ENCODE data around the gene EFL1. TPM values are rescaled to one million over a fixed set of nuclear protein-coding genes. Genes with fewer than 3 reads are reported as not detected.
A peak's percentile ranks its signal among the peaks of the same experiment; 100 is the strongest.

EFL1 gene
- total RNA-seq, 1 experiment from 2014 or later: 26.5 TPM

DNA sequence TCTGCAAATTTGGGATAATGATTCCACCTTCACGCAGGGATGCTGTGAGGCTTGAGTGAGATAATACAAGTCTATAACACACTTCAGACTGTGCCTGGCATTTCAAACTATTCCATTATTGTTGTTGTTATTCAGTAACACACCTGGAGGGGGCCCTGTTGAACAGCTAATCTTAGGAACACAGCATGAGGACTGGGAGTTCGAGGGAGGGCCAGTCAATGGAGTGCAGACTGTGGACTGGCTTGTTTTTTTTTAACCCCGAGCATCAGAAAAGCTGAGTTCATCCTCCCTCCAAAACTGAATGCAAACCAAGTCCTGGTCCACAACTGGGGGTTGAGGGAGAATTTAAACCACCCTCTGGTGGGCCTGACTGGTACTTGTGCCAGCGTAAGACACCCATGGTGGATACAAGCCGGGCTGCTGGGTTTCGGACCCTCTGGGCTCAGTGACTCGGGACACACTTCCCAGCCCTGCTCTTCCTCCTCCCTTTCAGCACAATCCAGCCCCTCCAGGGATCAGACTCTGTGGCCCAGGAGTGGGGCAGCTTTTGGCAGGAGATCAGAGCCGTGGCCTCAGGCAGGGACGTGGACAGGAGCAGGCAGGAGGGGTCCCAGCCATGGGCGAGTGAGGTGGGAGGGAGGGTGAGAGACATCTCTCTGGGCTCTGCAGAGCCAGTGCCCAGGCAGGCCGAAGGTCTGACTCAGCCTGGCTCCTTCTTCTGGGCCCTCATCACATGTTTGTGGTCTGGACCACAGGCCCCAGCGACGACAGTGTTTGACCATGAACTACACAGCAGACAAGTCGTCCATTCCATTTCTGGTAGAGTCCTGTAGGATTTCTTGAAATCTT, 180.4 kb downstream of the EFL1 start:
- DNase-seq (ENCODE audit: low spot score): peak; percentile 76

DNA sequence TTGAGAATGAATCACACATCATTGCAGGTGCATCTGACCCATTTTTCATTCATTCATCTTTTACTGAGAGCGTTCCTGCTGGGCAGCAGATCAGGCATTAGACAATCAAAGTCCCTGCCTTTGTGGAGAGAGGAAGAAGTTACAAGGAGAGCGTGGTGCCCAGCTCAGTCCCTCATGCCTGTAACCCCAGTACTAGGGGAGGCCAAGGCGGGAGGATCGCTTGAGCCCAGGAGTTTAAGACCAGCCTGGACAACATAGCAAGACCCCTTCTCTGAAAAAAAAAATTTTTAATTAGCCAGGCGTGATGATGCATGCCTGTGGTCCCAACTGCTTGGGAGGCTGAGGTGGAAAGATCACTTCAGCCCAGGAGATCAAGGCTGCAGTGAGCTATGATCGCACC, 181.8 kb downstream of the EFL1 start:
- no peak for DNase-seq (ENCODE audit: low spot score)

Other genes with a start within 250 kb of the EFL1 start
- gene MEX3B, start 216.7 kb downstream of the EFL1 start, total RNA-seq (2014; rRNA removed; shearing (Covaris generic)): 4.0 and 4.7 TPM in 2 replicates
- gene SAXO2, start 84 bp upstream of the EFL1 start, total RNA-seq (2014; rRNA removed; shearing (Covaris generic)): 1.1 and 2.5 TPM in 2 replicates
- 0.07 TPM in 1 of 2 replicates, not detected in the other for gene GOLGA6L10, start 86.7 kb upstream of the EFL1 start, total RNA-seq (2014; rRNA removed; shearing (Covaris generic))
- gene GOLGA6L9, start 167.1 kb upstream of the EFL1 start, total RNA-seq (2014; rRNA removed; shearing (Covaris generic)): 1.6 and 2.1 TPM in 2 replicates

All from A172 (cell line).